Upper lobe of left lung (tissue), 6 donors: ENCODE measurements around the gene KIF21B. TPM values are rescaled to one million over a fixed set of nuclear protein-coding genes. Genes with fewer than 3 reads are reported as not detected.

Experiments
- ATAC-seq, 2 donors: fragments of 200-7000 bp; cut with Tn5 transposase; one replicate each; pipeline ENCODE4 v1.9.1; 2022; ENCODE audit warnings: mild to moderate bottlenecking in 2 of 2, moderate library complexity in 2 of 2; ENCODE audit not compliant: low FRiP score in 2 of 2
- DNase-seq, 2 donors: peaks; one replicate each; pipeline ENCODE4 v3.0.0-alpha.2; 2019 to 2020
- H3K27ac ChIP-seq, 4 donors: fragments of 200-600 bp; sonication (generic); one replicate each; pipeline ENCODE4 v1.5.1; 2016 to 2019
- H3K27me3 ChIP-seq, 4 donors: fragments of 200-600 bp; sonication (generic); one replicate each; pipeline ENCODE4 v1.5.1; 2017 to 2019
- H3K36me3 ChIP-seq, 4 donors: fragments of 200-600 bp; sonication (generic); one replicate each; pipeline ENCODE4 v1.5.1; 2016 to 2019
- H3K4me1 ChIP-seq, 4 donors: fragments of 200-600 bp; sonication (generic); one replicate each; pipeline ENCODE4 v1.5.1; 2018 to 2019
- H3K4me3 ChIP-seq, 4 donors: fragments of 200-600 bp; sonication (generic); one replicate each; pipeline ENCODE4 v1.5.1; 2017 to 2019; ENCODE audit warnings: mild to moderate bottlenecking in 2 of 4, moderate library complexity in 1 of 4
- H3K9me3 ChIP-seq, 4 donors: fragments of 200-600 bp; sonication (generic); one replicate each; pipeline ENCODE4 v1.5.1; 2018 to 2019
- CTCF ChIP-seq, 6 experiments: fragments of 450-650 bp in 4 of 6; fragments of 200-600 bp in 2 of 6; sonication (generic) in 2 of 6; IDR thresholded peaks; one replicate each; pipeline ENCODE4 v1.5.1; 2016 to 2019; ENCODE audit warnings: antibody characterized with exemption in 6 of 6
- EP300 ChIP-seq, 4 donors: sonication (generic); formaldehyde crosslinking; IDR thresholded peaks; one replicate each; pipeline ENCODE4 v1.5.1; 2017; ENCODE audit warnings: antibody characterized with exemption in 4 of 4, control low read depth in 2 of 4
- POLR2A ChIP-seq, 4 donors: fragments of 450-650 bp; IDR thresholded peaks; one replicate each; pipeline ENCODE4 v1.5.1; 2016 to 2017; ENCODE audit warnings: antibody characterized with exemption in 4 of 4, mild to moderate bottlenecking in 2 of 4
- POLR2AphosphoS5 ChIP-seq, 2 donors: sonication (generic); formaldehyde crosslinking; IDR thresholded peaks; one replicate each; pipeline ENCODE4 v1.5.1; 2017; ENCODE audit warnings: antibody characterized with exemption in 2 of 2
- WGBS, 2 donors: methylation state at CpG; one replicate each; pipeline ENCODE4 v1.1.5; 2017 to 2018; 5-methylcytosine and 5-hydroxymethylcytosine counted together
- total RNA-seq, 6 donors: library from RNA; depleted of rRNA in 4 of 6; stranded (reverse); fragments of >200 nt in 4 of 6; gene quantifications; one replicate each; pipeline versions ENCODE4 v1.1.0 to v1.2.1, GENCODE V29; 2016 to 2021
- donor health status: DM: no; HTN: no; CAD: no; lungs with moderate emphysema.
- donor health status: DM: no; HTN: yes; CAD: no; lungs with severe emphysema.

KIF21B gene
- total RNA-seq, 6 donors from 2014 or later = 3.6 to 18.9 (median 6.1) TPM

- H3K36me3 ChIP-seq = no peaks in the 10 kb centered on the region
- 61 to 63% methylated on average over 7 of the region's 7 CpGs for WGBS, 2 donors
- H3K27ac ChIP-seq = peak overlapping the region; percentile 54 to 73 (median 66)
- H3K4me3 ChIP-seq = no peak overlapping the region
- peak; percentile 55 to 63 for ATAC-seq
- TF ChIP-seq POLR2AphosphoS5 (IDR thresholded peaks at IDR 0.05) (peak in 1 of 2 donors; percentile 16), POLR2A (IDR thresholded peaks at IDR 0.05) (no peak)
- H3K27me3 ChIP-seq = no peaks in the 10 kb centered on the region
- H3K4me1 ChIP-seq = peaks cover 29 to 49% (median 41%) of the 10 kb centered on the region in 4 donors
- DNase-seq = peak in 1 of 2 donors; percentile 39
- no peaks in the 10 kb centered on the region for H3K9me3 ChIP-seq
Measured at GRCh38 chr1:201028461-201028889, 5.0 kb upstream of the KIF21B start.

- WGBS, 2 donors = 31 to 37% methylated on average over 3 of the region's 3 CpGs
- TF ChIP-seq POLR2AphosphoS5 (IDR thresholded peaks at IDR 0.05) = no peak
- no peak for TF ChIP-seq EP300 (IDR thresholded peaks at IDR 0.05)
- no peak for TF ChIP-seq POLR2A (IDR thresholded peaks at IDR 0.05)
- no peak for TF ChIP-seq CTCF (IDR thresholded peaks at IDR 0.05)
- ATAC-seq (peak in 1 of 2 donors; percentile 25), DNase-seq (no peak)
- Histone ChIP-seq H3K9me3 (no peaks in the 10 kb centered on the region), H3K36me3 (no peaks in the 10 kb centered on the region), H3K27me3 (no peaks in the 10 kb centered on the region), H3K27ac (peak overlapping the region in 3 of 4 donors; percentile 8 to 67 (median 62)), H3K4me3 (no peak overlapping the region), H3K4me1 (peaks cover 42 to 63% (median 55%) of the 10 kb centered on the region in 4 donors)
Measured at GRCh38 chr1:201026836-201027235, 3.3 kb upstream of the KIF21B start.

- Histone ChIP-seq H3K4me1 (peaks cover 47 to 69% (median 59%) of the 10 kb centered on the region in 4 donors), H3K4me3 (no peak overlapping the region), H3K27ac (peak overlapping the region in 2 of 4 donors; percentile 62 to 67), H3K36me3 (no peaks in the 10 kb centered on the region), H3K9me3 (no peaks in the 10 kb centered on the region), H3K27me3 (no peaks in the 10 kb centered on the region)
- no peak for ATAC-seq
- 58 to 63% methylated on average over 3 of the region's 3 CpGs for WGBS, 2 donors
- no peak for TF ChIP-seq POLR2AphosphoS5 (IDR thresholded peaks at IDR 0.05)
- TF ChIP-seq EP300 (IDR thresholded peaks at IDR 0.05) = no peak
- no peak for TF ChIP-seq POLR2A (IDR thresholded peaks at IDR 0.05)
- TF ChIP-seq CTCF (IDR thresholded peaks at IDR 0.05) = no peak
- DNase-seq = no peak
Measured at GRCh38 chr1:201026234-201026633, 2.7 kb upstream of the KIF21B start.

GRCh38 chr1:201025571-201026002 is 2.1 kb upstream of the KIF21B start:
- WGBS, 2 donors = 52 to 77% methylated on average over 7 of the region's 7 CpGs

GRCh38 chr1:201024625-201024998 is 1.1 kb upstream of the KIF21B start:
- H3K4me3 ChIP-seq = no peak overlapping the region
- no peak for ATAC-seq
- H3K36me3 ChIP-seq = no peaks in the 10 kb centered on the region
- no peak for TF ChIP-seq POLR2AphosphoS5 (IDR thresholded peaks at IDR 0.05)
- no peak for TF ChIP-seq CTCF (IDR thresholded peaks at IDR 0.05)
- no peak for TF ChIP-seq POLR2A (IDR thresholded peaks at IDR 0.05)
- no peak for TF ChIP-seq EP300 (IDR thresholded peaks at IDR 0.05)
- no peaks in the 10 kb centered on the region for H3K9me3 ChIP-seq
- 75 to 86% methylated on average over 1 to 2 of the region's 2 CpGs for WGBS, 2 donors
- peaks cover 58 to 84% (median 74%) of the 10 kb centered on the region in 4 donors for H3K4me1 ChIP-seq
- no peak for DNase-seq
- H3K27ac ChIP-seq = peak overlapping the region in 1 of 4 donors; percentile 51
- H3K27me3 ChIP-seq = no peaks in the 10 kb centered on the region

More at GRCh38 chr1:201025571-201026002, 2.1 kb upstream of the KIF21B start:
- ATAC-seq (no peak), DNase-seq (no peak)
- Histone ChIP-seq H3K4me1 (peaks cover 54 to 75% (median 65%) of the 10 kb centered on the region in 4 donors), H3K27ac (peak overlapping the region in 3 of 4 donors; percentile 12 to 67 (median 62)), H3K27me3 (no peaks in the 10 kb centered on the region), H3K36me3 (no peaks in the 10 kb centered on the region), H3K9me3 (no peaks in the 10 kb centered on the region), H3K4me3 (no peak overlapping the region)
- TF ChIP-seq CTCF (IDR thresholded peaks at IDR 0.05) (no peak), EP300 (IDR thresholded peaks at IDR 0.05) (no peak), POLR2AphosphoS5 (IDR thresholded peaks at IDR 0.05) (no peak), POLR2A (IDR thresholded peaks at IDR 0.05) (no peak)
